GM06990 (cell line): ENCODE data around the gene RAB2B.

Experiments used
- DNase-seq: peaks from one replicate; pipeline ENCODE4 v3.0.0-alpha.2; 2011; ENCODE audit not compliant: insufficient read length; ENCODE audit errors: extremely low read depth
- H3K27me3 ChIP-seq: replicated peaks from 2 replicates; pipeline ENCODE4 v1.6.0; 2011; ENCODE audit warnings: low read length; ENCODE audit not compliant: control insufficient read depth, insufficient read depth
- H3K36me3 ChIP-seq: 2 replicates; pipeline ENCODE4 v1.5.1; 2011; ENCODE audit warnings: low read length; ENCODE audit not compliant: control insufficient read depth, insufficient read depth
- H3K4me3 ChIP-seq: replicated peaks from 2 replicates; pipeline ENCODE4 v1.5.1; 2011; ENCODE audit warnings: low read depth, mild to moderate bottlenecking, control low read depth, low read length
- CTCF ChIP-seq: IDR thresholded peaks from 2 replicates; pipeline ENCODE4 v1.5.1; 2011; ENCODE audit warnings: low read length, control low read depth, mild to moderate bottlenecking, inconsistent platforms; ENCODE audit not compliant: insufficient read depth, poor library complexity, severe bottlenecking

RAB2B gene

GRCh38 chr14:21476925-21477681, at the start of gene RAB2B, which contains the start of gene TOX4:
Gene RAB2B, minus strand, starts transcription at chr14:21476959. Its CDS starts 87 bp downstream, at chr14:21476872.
Gene TOX4, plus strand, starts transcription at chr14:21477195. Its CDS starts 84 bp downstream, at chr14:21477279.
- Histone ChIP-seq H3K4me3 (peak within 1 kb of the TSS; percentile 82), H3K36me3 (no peaks in the 10 kb centered on the region; the same call in 1 of the 2 replicates), H3K27me3 (no peaks in the 10 kb centered on the region)
- peak; percentile 98 for TF ChIP-seq CTCF
- peak; percentile 91 for DNase-seq

- DNase-seq = peak; percentile 49
- TF ChIP-seq CTCF = no peak
- Histone ChIP-seq H3K36me3 (no peaks in the 10 kb centered on the region), H3K4me3 (peak within 1 kb of the TSS; percentile 62), H3K27me3 (no peaks in the 10 kb centered on the region)
These were observed 49.4 kb upstream of the RAB2B start, which contains the start of gene SALL2 for GRCh38 chr14:21525962-21526671. Gene SALL2, minus strand, starts transcription at chr14:21526346. Its CDS starts 219 bp downstream, at chr14:21526127.

- H3K27me3 ChIP-seq = no peaks in the 10 kb centered on the region
- no peaks in the 10 kb centered on the region for H3K36me3 ChIP-seq
- TF ChIP-seq CTCF = no peak
- DNase-seq = no peak
- peak overlapping the region; percentile 62 for H3K4me3 ChIP-seq
These were observed 48.8 kb upstream of the RAB2B start for GRCh38 chr14:21525571-21525961.

- H3K27me3 ChIP-seq = no peaks in the 10 kb centered on the region
- no peak for TF ChIP-seq CTCF
- H3K4me3 ChIP-seq = no peak overlapping the region
- no peak for DNase-seq
- H3K36me3 ChIP-seq = no peaks in the 10 kb centered on the region
These were observed 48.1 kb upstream of the RAB2B start for GRCh38 chr14:21524575-21525490.

- Histone ChIP-seq H3K4me3 (no peak overlapping the region), H3K27me3 (no peaks in the 10 kb centered on the region; the same call in 1 of the 2 replicates), H3K36me3 (no peaks in the 10 kb centered on the region)
- no peak for DNase-seq
- TF ChIP-seq CTCF = no peak
These were observed 46.4 kb upstream of the RAB2B start for GRCh38 chr14:21523203-21523602.
